HepG2 (cell line): ENCODE data around the gene HES1. TPM values are rescaled to one million over a fixed set of nuclear protein-coding genes. Genes with fewer than 3 reads are reported as not detected.
A peak's percentile ranks its signal among the peaks of the same experiment; 100 is the strongest.

Experiments
- ATAC-seq: fragments of 200-7000 bp; cut with Tn5 transposase; 3 replicates; pipeline ENCODE4 v1.9.1; 2020; ENCODE audit warnings: mild to moderate bottlenecking, moderate library complexity
- BruUV-seq: library from RNA; stranded (reverse); fragments of 400-500 nt; replicated peaks from 2 replicates; lab custom pipeline; 2021; lab: Mats Ljungman, UMichigan
- CTCF ChIA-PET: fragments of 300-600 bp; formaldehyde crosslinking; extraction: SDS; loops from one replicate; lab custom pipeline; 2021; ENCODE audit warnings: low total read pairs, inconsistent platforms, low intra/inter-chr PET ratio; lab: Yijun Ruan, JAX
- POLR2A ChIA-PET: fragments of 350-600 bp; sonication (Branson Sonifier 250); formaldehyde crosslinking; loops from one replicate; lab custom pipeline; 2020; ENCODE audit warnings: antibody characterized with exemption, inconsistent platforms; lab: Yijun Ruan, JAX
- DNase-seq: peaks from one replicate; pipeline ENCODE4 v3.0.0-alpha.2; 2015; ENCODE audit warnings: low spot score
- FAIRE-seq: peaks from 3 replicates; lab custom pipeline; 2011; peaks lifted over from hg19 to GRCh38; lab: Jason Lieb, UNC
- H2AFZ ChIP-seq: one replicate; pipeline ENCODE4 v1.6.1; 2011; ENCODE audit warnings: low read length, inconsistent platforms
- H3K27ac ChIP-seq: fragments of 300-600 bp; 3 replicates; pipeline ENCODE4 v1.8.0; 2011; ENCODE audit warnings: mixed run types, mild to moderate bottlenecking, mixed read lengths, low read length, inconsistent platforms; ENCODE audit not compliant: insufficient read depth; ENCODE audit errors: extremely low read length
- H3K27me3 ChIP-seq, 2 experiments: fragments of 200-600 bp in 1 of 2; 2 replicates in 1 of 2; 3 replicates in 1 of 2; pipeline versions ENCODE4 v1.6.0 to v1.8.0; 2011; ENCODE audit warnings: low read length in 2 of 2, mild to moderate bottlenecking in 2 of 2, moderate library complexity in 2 of 2, inconsistent platforms in 1 of 2; ENCODE audit not compliant: insufficient read depth in 2 of 2, control insufficient read depth in 1 of 2
- H3K36me3 ChIP-seq, 2 experiments: fragments of 200-600 bp in 1 of 2; replicated peaks in 1 of 2; 2 replicates in 1 of 2; 3 replicates in 1 of 2; pipeline versions ENCODE4 v1.5.1 to v1.8.0; 2011; ENCODE audit warnings: low read length in 2 of 2, inconsistent platforms in 1 of 2; ENCODE audit not compliant: insufficient read depth in 2 of 2, control insufficient read depth in 1 of 2
- H3K4me1 ChIP-seq: 2 replicates; pipeline ENCODE4 v1.5.1; 2012; ENCODE audit warnings: low read length, inconsistent platforms; ENCODE audit not compliant: insufficient read depth
- H3K4me2 ChIP-seq: 2 replicates; pipeline ENCODE4 v1.6.0; 2011; ENCODE audit warnings: low read depth, low read length, inconsistent platforms
- H3K4me3 ChIP-seq, 3 experiments: fragments of 200-600 bp in 1 of 3; sonication (generic), shearing (Covaris generic) in 1 of 3; replicated peaks in 1 of 3; 2 replicates each; pipeline ENCODE4 v1.5.1; 2011 to 2016; ENCODE audit warnings: low read length in 3 of 3, inconsistent platforms in 2 of 3, low read depth in 2 of 3, mild to moderate bottlenecking in 2 of 3, control low read depth in 1 of 3, mixed read lengths in 1 of 3; ENCODE audit not compliant: insufficient read depth in 1 of 3
- H3K79me2 ChIP-seq: one replicate; pipeline ENCODE4 v1.6.1; 2011; ENCODE audit warnings: low read length, inconsistent platforms; ENCODE audit not compliant: insufficient read depth
- H3K9ac ChIP-seq: 2 replicates; pipeline ENCODE4 v1.6.0; 2011; ENCODE audit warnings: mild to moderate bottlenecking, low read depth, low read length, inconsistent platforms; ENCODE audit not compliant: insufficient read depth
- H3K9me3 ChIP-seq: 2 replicates; pipeline ENCODE4 v1.5.1; 2012; ENCODE audit warnings: mild to moderate bottlenecking, low read length
- H4K20me1 ChIP-seq: 2 replicates; pipeline ENCODE4 v1.6.0; 2011; ENCODE audit warnings: inconsistent platforms, mild to moderate bottlenecking, low read length, moderate library complexity; ENCODE audit not compliant: insufficient read depth
- ZNF263 ChIP-seq: sonication (generic); formaldehyde crosslinking; IDR thresholded peaks from 2 replicates; pipeline ENCODE4 v1.4.0; 2020; ENCODE audit warnings: missing genetic modification reagents
- ZNF264 ChIP-seq: sonication (generic); formaldehyde crosslinking; IDR thresholded peaks from 2 replicates; pipeline ENCODE4 v1.4.0; 2020; ENCODE audit warnings: missing genetic modification reagents
- ZNF687 ChIP-seq: sonication (generic); formaldehyde crosslinking; IDR thresholded peaks from 2 replicates; pipeline ENCODE4 v1.5.1; 2020; ENCODE audit warnings: mild to moderate bottlenecking, missing genetic modification reagents, moderate library complexity
- WGBS: methylation state at CpG from one replicate; pipeline ENCODE4 v1.1.6; 2017; ENCODE audit warnings: low lambda C conversion rate; 5-methylcytosine and 5-hydroxymethylcytosine counted together
- in situ Hi-C: cut with HindIII; loops from 2 replicates; pipeline ENCODE4 v1.10.0; 2017; ENCODE audit warnings: low pct_unique_long_range_greater_than_20kb; ENCODE audit not compliant: extremely low pct_ligation_motif_present
- intact Hi-C: fragments of 100-400 bp; cut with micrococcal nuclease; formaldehyde crosslinking; loops from one replicate; pipeline ENCODE4 v1.10.0; 2022; ENCODE audit not compliant: unreplicated experiment
- polyA plus RNA-seq, 8 experiments: library from polyadenylated mRNA; depleted of rRNA in 3 of 8; stranded (reverse) in 7 of 8; unstranded in 1 of 8; fragments of >200 nt; fragmentation: Illumina TruSeq in 4 of 8; extraction: Trizol in 4 of 8; gene quantifications; 2 replicates each; pipeline versions ENCODE4 v1.2.1 to v1.2.3, GENCODE V29; 2011 to 2016; ENCODE audit warnings: low read depth in 4 of 8, missing spikeins in 1 of 8, mixed read lengths in 1 of 8; ENCODE audit not compliant: insufficient read depth in 1 of 8
- total RNA-seq, 5 experiments: library from RNA; depleted of rRNA; stranded (reverse); fragments of >200 nt; fragmentation: Illumina TruSeq; extraction: Trizol; gene quantifications; 2 replicates each; pipeline ENCODE4 v1.2.3, GENCODE V29; 2016; ENCODE audit warnings: low read depth in 1 of 5

HES1 gene
- total and polyA plus RNA-seq, 2 of the 13 experiments (the other 11 are each of a cell fraction or from before 2014, with no cell fraction given) = 15.4 to 19.8 TPM

- H3K36me3 ChIP-seq = no peaks in the 10 kb centered on the region
- no peak overlapping the region for H3K4me2 ChIP-seq
- H3K27ac ChIP-seq = no peak overlapping the region
- H2AFZ ChIP-seq = no peak overlapping the region
- POLR2A ChIA-PET = interaction anchor here (1.2 to 1.7 kb wide), 3 partner anchors 9 to 39 kb away, joined by 3 to 6 read pairs (median 4); no protein-coding TSS in a partner anchor
- in situ Hi-C loops (no loop called here), intact Hi-C loops (no loop called here)
- H3K79me2 ChIP-seq = no peaks in the 10 kb centered on the region
- H3K9ac ChIP-seq = no peak overlapping the region
- peaks cover 72% of the 10 kb centered on the region for H3K4me1 ChIP-seq
- H4K20me1 ChIP-seq = no peaks in the 10 kb centered on the region
- no peak; the same call in 2 of the 3 replicates for ATAC-seq
- TF ChIP-seq ZNF264 (no peak), ZNF687 (CRISPR knock-in tag) (peak; percentile 25; the same call in 1 of the 2 replicates), ZNF263 (CRISPR knock-in tag) (peak; percentile 42; the same call in 1 of the 2 replicates)
- no TSS peak for BruUV-seq
- no peak overlapping the region for H3K4me3 ChIP-seq
- no peak for FAIRE-seq
- WGBS = 61% methylated on average over 10 of the region's 10 CpGs
- CTCF ChIA-PET = no interaction called here
- H3K9me3 ChIP-seq = no peaks in the 10 kb centered on the region
- DNase-seq = no peak
- no peaks in the 10 kb centered on the region for H3K27me3 ChIP-seq
These were observed 37.7 kb upstream of the HES1 start for GRCh38 chr3:194098081-194098842.
